Epithelial cell of esophagus (primary cell): Measurements from ENCODE around the gene TXNL1.
"Not testable (repeated sequence)": the region's sequence is repeated elsewhere in the genome, so short reads cannot be mapped to it uniquely, and the experiment has no call there.

Experiments
- DNase-seq: peaks from one replicate; pipeline ENCODE4 v3.0.0; 2010; ENCODE audit warnings: low read depth
- H3K4me3 ChIP-seq: 2 replicates; pipeline ENCODE4 v1.5.1; 2011; ENCODE audit warnings: mild to moderate bottlenecking, low read length, control low read depth
- CTCF ChIP-seq: IDR thresholded peaks from 2 replicates; pipeline ENCODE4 v1.5.1; 2011; ENCODE audit warnings: low read depth, mild to moderate bottlenecking, low read length, control low read depth, inconsistent platforms; ENCODE audit not compliant: insufficient read depth; ENCODE audit errors: missing control alignments

The TXNL1 gene

GRCh38 chr18:56662902-56663301 is 24.5 kb upstream of the TXNL1 start:
- H3K4me3 ChIP-seq: no peak overlapping the region
- TF ChIP-seq CTCF: no peak
- no peak for DNase-seq

- no peak for DNase-seq
- TF ChIP-seq CTCF: no peak
- H3K4me3 ChIP-seq: no peak overlapping the region
Observed at GRCh38 chr18:56662502-56662901, 24.1 kb upstream of the TXNL1 start.

- TF ChIP-seq CTCF: no peak
- H3K4me3 ChIP-seq: no peak overlapping the region
- no peak for DNase-seq
Observed at GRCh38 chr18:56662063-56662408, 23.6 kb upstream of the TXNL1 start.

- H3K4me3 ChIP-seq: no peak overlapping the region
- no peak for TF ChIP-seq CTCF
- DNase-seq: no peak
Observed at GRCh38 chr18:56661360-56662062, 23.1 kb upstream of the TXNL1 start.

GRCh38 chr18:56660655-56661054 is 22.3 kb upstream of the TXNL1 start:
- no peak for DNase-seq
- no peak overlapping the region for H3K4me3 ChIP-seq
- no peak for TF ChIP-seq CTCF

- no peak for TF ChIP-seq CTCF
- no peak for DNase-seq
- H3K4me3 ChIP-seq: no peak overlapping the region
Observed at GRCh38 chr18:56659111-56659510, 20.7 kb upstream of the TXNL1 start.

- H3K4me3 ChIP-seq: no peak overlapping the region
- no peak for DNase-seq
- TF ChIP-seq CTCF: no peak
Observed at GRCh38 chr18:56658261-56658660, 19.9 kb upstream of the TXNL1 start.

- not testable (repeated sequence) for DNase-seq, H3K4me3 ChIP-seq
Observed at GRCh38 chr18:56654280-56654679, 15.9 kb upstream of the TXNL1 start.
